Measurements from ENCODE around the gene MBD3L3. TPM values are rescaled to one million over a fixed set of nuclear protein-coding genes. Genes with fewer than 3 reads are reported as not detected.
"Not testable (repeated sequence)": the region's sequence is repeated elsewhere in the genome, so short reads cannot be mapped to it uniquely, and the experiment has no call there.

MBD3L3 gene
- not detected in 2 replicates for total RNA-seq (2014; rRNA removed; shearing (Covaris generic); ENCODE audit: low replicate concordance)

GRCh38 chr19:7058576-7058975 lies at the start of gene MBD3L3:
MBD3L3 (minus strand) TSS chr19:7058676; CDS start chr19:7058605, 71 bp downstream.
- H3K4me3 ChIP-seq, H3K27me3 ChIP-seq, DNase-seq, H3K9me3 ChIP-seq, H3K36me3 ChIP-seq: not testable (repeated sequence)

GRCh38 chr19:7106711-7107657 lies 48.5 kb upstream of the MBD3L3 start:
- Histone ChIP-seq H3K4me3 (no peak overlapping the region), H3K9me3 (no peaks in the 10 kb centered on the region), H3K36me3 (no peaks in the 10 kb centered on the region), H3K27me3 (peaks cover 7% of the 10 kb centered on the region; the same call in 1 of the 2 replicates)
- no peak for DNase-seq

- no peaks in the 10 kb centered on the region for H3K9me3 ChIP-seq
- peaks cover 10% of the 10 kb centered on the region for H3K27me3 ChIP-seq
- H3K4me3 ChIP-seq = no peak overlapping the region
- DNase-seq = no peak
- no peaks in the 10 kb centered on the region for H3K36me3 ChIP-seq
Measured at GRCh38 chr19:7104747-7105447, 46.4 kb upstream of the MBD3L3 start.

- peaks cover 3% of the 10 kb centered on the region for H3K27me3 ChIP-seq
- no peak for DNase-seq
- peaks cover 13% of the 10 kb centered on the region for H3K9me3 ChIP-seq
- no peak overlapping the region for H3K4me3 ChIP-seq
- no peaks in the 10 kb centered on the region for H3K36me3 ChIP-seq
Measured at GRCh38 chr19:7101498-7102253, 43.2 kb upstream of the MBD3L3 start.

- no peak for DNase-seq
- H3K36me3 ChIP-seq = no peaks in the 10 kb centered on the region
- H3K4me3 ChIP-seq = peak overlapping the region; percentile 68
- peaks cover 20% of the 10 kb centered on the region for H3K9me3 ChIP-seq
- H3K27me3 ChIP-seq = peaks cover 3% of the 10 kb centered on the region
Measured at GRCh38 chr19:7099597-7099921, 41.1 kb upstream of the MBD3L3 start.

GRCh38 chr19:7098701-7099596 lies 40.5 kb upstream of the MBD3L3 start:
- DNase-seq = peak; percentile 97

GRCh38 chr19:7098096-7098495 lies 39.6 kb upstream of the MBD3L3 start:
- DNase-seq = no peak
- Histone ChIP-seq H3K27me3 (peaks cover 3% of the 10 kb centered on the region), H3K36me3 (no peaks in the 10 kb centered on the region), H3K9me3 (peaks cover 31% of the 10 kb centered on the region), H3K4me3 (peak overlapping the region; percentile 68)

More at GRCh38 chr19:7098701-7099596, 40.5 kb upstream of the MBD3L3 start:
- Histone ChIP-seq H3K9me3 (peaks cover 24% of the 10 kb centered on the region), H3K36me3 (no peaks in the 10 kb centered on the region), H3K27me3 (peaks cover 3% of the 10 kb centered on the region), H3K4me3 (peak overlapping the region; percentile 68)

GRCh38 chr19:7088999-7089398 lies 30.5 kb upstream of the MBD3L3 start:
- Histone ChIP-seq H3K4me3 (no peak overlapping the region), H3K27me3 (no peaks in the 10 kb centered on the region), H3K9me3 (peaks cover 80% of the 10 kb centered on the region), H3K36me3 (peaks cover 37% of the 10 kb centered on the region)
- no peak for DNase-seq

GRCh38 chr19:7083076-7083956 lies 24.8 kb upstream of the MBD3L3 start:
- H3K4me3 ChIP-seq = no peak overlapping the region
- H3K36me3 ChIP-seq = peaks cover 85% of the 10 kb centered on the region
- no peaks in the 10 kb centered on the region for H3K27me3 ChIP-seq
- peaks cover 87% of the 10 kb centered on the region for H3K9me3 ChIP-seq
- no peak for DNase-seq

GRCh38 chr19:7078008-7078407 lies 19.5 kb upstream of the MBD3L3 start:
- Histone ChIP-seq H3K36me3 (peaks cover 97% of the 10 kb centered on the region), H3K27me3 (no peaks in the 10 kb centered on the region), H3K9me3 (peaks cover 72% of the 10 kb centered on the region), H3K4me3 (no peak overlapping the region)
- DNase-seq = no peak

- H3K4me3 ChIP-seq = no peak overlapping the region
- DNase-seq = no peak
- peaks cover 94% of the 10 kb centered on the region for H3K36me3 ChIP-seq
- H3K9me3 ChIP-seq = peaks cover 58% of the 10 kb centered on the region
- H3K27me3 ChIP-seq = no peaks in the 10 kb centered on the region
Measured at GRCh38 chr19:7076151-7076550, 17.7 kb upstream of the MBD3L3 start.

GRCh38 chr19:7074705-7075282 lies 16.3 kb upstream of the MBD3L3 start:
- Histone ChIP-seq H3K9me3 (peaks cover 49% of the 10 kb centered on the region), H3K36me3 (peaks cover 92% of the 10 kb centered on the region), H3K27me3 (no peaks in the 10 kb centered on the region), H3K4me3 (no peak overlapping the region)
- DNase-seq = peak; percentile 11

GRCh38 chr19:7072541-7072940 lies 14.1 kb upstream of the MBD3L3 start:
- peaks cover 29% of the 10 kb centered on the region for H3K9me3 ChIP-seq

GRCh38 chr19:7069904-7070226 lies 11.4 kb upstream of the MBD3L3 start:
- Histone ChIP-seq H3K36me3 (peaks cover 47% of the 10 kb centered on the region), H3K9me3 (peaks cover 13% of the 10 kb centered on the region), H3K4me3 (peak overlapping the region; percentile 90), H3K27me3 (no peaks in the 10 kb centered on the region)
- DNase-seq = peak; percentile 31

More at GRCh38 chr19:7072541-7072940, 14.1 kb upstream of the MBD3L3 start:
- DNase-seq = no peak
- peaks cover 74% of the 10 kb centered on the region for H3K36me3 ChIP-seq
- no peak overlapping the region for H3K4me3 ChIP-seq
- H3K27me3 ChIP-seq = no peaks in the 10 kb centered on the region

All from MG63 (cell line).